CD4-positive, alpha-beta T cell treated with Interferon alpha-2 for 1 hour (primary cell): Measurements from ENCODE around the gene ZNF362.

ENCODE experiments used
- DNase-seq, 2 donors: peaks; one replicate each; pipeline ENCODE4 v3.0.0-alpha.2; 2020 to 2022

Gene ZNF362

GRCh38 chr1:33246171-33246570 is 10.1 kb upstream of the ZNF362 start:
- no peak for DNase-seq

GRCh38 chr1:33247545-33247944 is 8.7 kb upstream of the ZNF362 start:
- DNase-seq = no peak

- no peak for DNase-seq
These were observed 8.0 kb upstream of the ZNF362 start for GRCh38 chr1:33248244-33248643.

GRCh38 chr1:33249422-33249821 is 6.9 kb upstream of the ZNF362 start:
- no peak for DNase-seq

- DNase-seq = no peak
These were observed 6.1 kb upstream of the ZNF362 start for GRCh38 chr1:33250217-33250616.

GRCh38 chr1:33250724-33251123 is 5.6 kb upstream of the ZNF362 start:
- no peak for DNase-seq

- DNase-seq = no peak
These were observed 1.8 kb upstream of the ZNF362 start for GRCh38 chr1:33254491-33254890.

- peak; percentile 43 to 47 for DNase-seq
These were observed 708 bp upstream of the ZNF362 start for GRCh38 chr1:33255347-33256220.

- no peak for DNase-seq
These were observed 146 bp upstream of the ZNF362 start for GRCh38 chr1:33256221-33256470.

- no peak for DNase-seq
These were observed 997 bp downstream of the ZNF362 start for GRCh38 chr1:33257207-33257771.

GRCh38 chr1:33257772-33258712 is 1.8 kb downstream of the ZNF362 start:
- no peak for DNase-seq

- no peak for DNase-seq
These were observed 2.5 kb downstream of the ZNF362 start for GRCh38 chr1:33258788-33259274.

- no peak for DNase-seq
These were observed 3.6 kb downstream of the ZNF362 start for GRCh38 chr1:33259879-33260278.

- DNase-seq = no peak
These were observed 4.1 kb downstream of the ZNF362 start for GRCh38 chr1:33260439-33260838.

- no peak for DNase-seq
These were observed 5.1 kb downstream of the ZNF362 start for GRCh38 chr1:33261344-33261743.

- DNase-seq = no peak
These were observed 7.7 kb downstream of the ZNF362 start for GRCh38 chr1:33263890-33264504.

- DNase-seq = no peak
These were observed 9.7 kb downstream of the ZNF362 start for GRCh38 chr1:33265780-33266605.

- no peak for DNase-seq
These were observed 10.5 kb downstream of the ZNF362 start for GRCh38 chr1:33266766-33267165.

- DNase-seq = no peak
These were observed 11.3 kb downstream of the ZNF362 start for GRCh38 chr1:33267468-33268205.

GRCh38 chr1:33268457-33268856 is 12.2 kb downstream of the ZNF362 start:
- no peak for DNase-seq

- no peak for DNase-seq
These were observed 12.8 kb downstream of the ZNF362 start for GRCh38 chr1:33268927-33269610.
